Left renal cortex interstitium (tissue), 4 donors: ENCODE data around the gene TRAPPC6A. TPM values are rescaled to one million over a fixed set of nuclear protein-coding genes. Genes with fewer than 3 reads are reported as not detected.

ENCODE experiments used
- DNase-seq, 4 donors: peaks; one replicate each; pipeline ENCODE4 v3.0.0-alpha.2; 2013; ENCODE audit warnings: low read depth in 4 of 4, low spot score in 2 of 4, missing footprints in 1 of 4
- polyA plus RNA-seq, 4 donors: library from polyadenylated mRNA; unstranded; fragments of 120-200 nt; gene quantifications; one replicate each; pipeline ENCODE4 v1.2.1, GENCODE V29; 2013; ENCODE audit not compliant: insufficient read length in 4 of 4

Gene TRAPPC6A, protein sequence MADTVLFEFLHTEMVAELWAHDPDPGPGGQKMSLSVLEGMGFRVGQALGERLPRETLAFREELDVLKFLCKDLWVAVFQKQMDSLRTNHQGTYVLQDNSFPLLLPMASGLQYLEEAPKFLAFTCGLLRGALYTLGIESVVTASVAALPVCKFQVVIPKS
- polyA plus RNA-seq = 10 to 100 TPM; 32.7 to 51.4 (median 44.5) TPM

DNA sequence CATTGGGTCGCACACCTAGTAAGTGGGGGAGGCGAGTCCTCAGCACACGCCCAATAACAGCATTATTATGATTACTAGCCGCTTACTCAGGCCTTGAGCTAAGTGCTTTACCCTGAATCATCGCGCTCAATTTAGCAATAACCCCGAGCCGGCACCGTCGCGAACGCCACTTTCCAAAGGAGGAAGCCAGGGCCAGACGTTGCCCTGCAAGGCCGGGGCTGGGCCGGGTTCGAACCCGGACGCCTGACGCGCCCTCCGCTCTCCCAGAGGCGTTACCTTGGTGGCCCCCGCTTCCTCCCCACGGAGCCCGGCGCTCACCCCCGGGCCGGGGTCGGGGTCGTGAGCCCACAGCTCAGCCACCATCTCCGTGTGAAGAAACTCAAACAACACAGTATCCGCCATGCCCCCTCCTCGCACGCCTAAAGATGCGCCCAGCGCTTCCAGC lies at the start of gene TRAPPC6A:
TRAPPC6A (minus strand) TSS at position 421 of the 445 bp plus-strand sequence; CDS start at position 402, 19 bp downstream.
- DNase-seq = no peak

DNA sequence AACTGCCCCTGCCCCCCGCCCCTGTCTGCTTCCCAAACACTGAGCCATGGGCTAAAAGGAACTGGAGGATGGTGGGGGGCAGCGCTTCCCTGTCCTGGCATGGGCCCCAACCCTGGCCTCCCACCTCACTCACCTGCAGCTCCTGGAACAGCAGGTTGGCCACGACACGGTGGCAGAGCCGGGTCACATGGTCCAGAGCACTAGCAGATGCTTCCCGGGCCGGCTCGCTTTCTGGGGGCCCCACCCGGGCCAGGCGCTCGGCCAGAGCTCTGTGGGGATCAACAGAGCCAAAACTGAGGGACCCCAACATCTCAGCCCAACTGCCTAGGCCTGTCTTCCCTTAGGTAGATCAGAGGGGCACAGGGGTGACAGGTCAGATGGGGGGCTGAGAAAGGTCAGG lies 46.6 kb upstream of the TRAPPC6A start:
- no peak for DNase-seq

DNA sequence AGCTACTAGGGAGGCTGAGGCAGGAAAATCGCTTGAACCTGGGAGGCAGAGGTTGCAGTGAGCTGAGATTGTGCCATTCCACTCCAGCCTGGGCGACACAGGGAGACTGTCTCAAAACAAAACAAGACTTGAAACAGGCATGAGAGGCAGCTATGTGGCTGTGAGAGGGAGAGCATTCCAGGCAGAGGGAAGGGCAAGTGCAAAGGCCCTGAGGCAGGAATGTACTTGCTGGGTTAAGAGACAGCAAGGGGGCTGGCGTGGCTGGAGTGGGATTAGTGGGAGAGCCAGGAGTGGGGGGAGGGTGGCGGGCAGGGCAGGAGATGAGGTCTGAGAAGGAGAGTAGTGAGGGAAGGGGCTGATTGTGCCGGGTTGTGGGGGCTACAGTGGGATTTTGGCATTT lies 45.8 kb upstream of the TRAPPC6A start:
- no peak for DNase-seq

DNA sequence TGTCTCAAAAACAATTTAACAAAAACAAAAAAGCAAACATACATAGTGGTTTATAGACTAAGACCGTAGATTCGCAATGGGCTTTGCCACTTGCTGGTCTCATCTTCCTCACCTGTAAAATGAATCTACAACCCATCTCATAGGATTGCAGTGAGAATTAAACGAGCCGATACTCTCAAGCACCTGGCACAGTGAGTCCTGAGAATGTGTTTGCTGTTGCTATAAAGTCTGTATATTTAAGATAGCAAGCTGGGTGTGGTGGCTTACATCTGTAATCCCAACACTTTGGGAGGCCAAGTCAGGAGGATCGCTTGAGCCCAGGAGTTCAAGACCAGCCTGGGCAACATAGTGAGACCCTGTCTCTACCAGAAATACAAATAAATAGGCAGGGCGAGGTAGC lies 44.7 kb upstream of the TRAPPC6A start:
- no peak for DNase-seq

DNA sequence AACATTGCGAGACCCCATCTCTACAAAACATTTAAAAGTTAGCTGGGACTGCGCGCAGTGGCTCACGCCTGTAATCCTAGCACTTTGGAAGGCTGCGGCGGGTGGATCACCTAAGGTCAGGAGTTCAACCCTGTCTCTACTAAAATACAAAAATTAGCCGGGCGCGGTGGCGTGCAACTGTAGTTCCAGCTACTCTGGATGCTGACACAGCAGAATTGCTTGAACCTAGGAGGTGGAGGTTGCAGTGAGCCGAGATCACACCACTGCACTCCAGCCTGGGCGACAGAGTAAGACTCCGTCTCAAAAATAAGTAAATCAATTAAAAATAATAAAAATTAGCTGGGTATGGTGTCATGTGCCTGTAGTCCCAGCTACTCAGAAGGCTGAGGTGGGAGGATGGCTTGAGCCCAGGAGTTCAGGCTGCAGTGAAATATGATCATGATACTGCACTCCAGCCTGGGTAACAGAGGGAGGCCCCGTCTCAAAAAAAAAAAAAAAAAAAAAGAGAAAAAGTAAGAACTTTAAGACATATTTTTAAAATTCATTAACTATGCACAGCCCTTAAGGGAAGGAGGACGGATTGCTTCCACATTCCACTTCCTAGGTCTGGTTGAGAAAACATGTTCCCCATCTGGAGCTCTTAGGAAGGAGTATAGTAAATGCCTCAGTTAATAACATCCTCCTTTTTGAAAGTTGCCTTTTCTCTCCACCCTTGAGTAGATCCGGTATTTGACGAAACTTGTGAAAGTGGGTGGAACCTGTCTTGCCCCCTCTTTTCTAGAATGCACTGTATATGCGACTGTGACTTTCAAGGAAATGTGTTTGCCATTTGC lies 41.1 kb upstream of the TRAPPC6A start:
- DNase-seq = no peak

DNA sequence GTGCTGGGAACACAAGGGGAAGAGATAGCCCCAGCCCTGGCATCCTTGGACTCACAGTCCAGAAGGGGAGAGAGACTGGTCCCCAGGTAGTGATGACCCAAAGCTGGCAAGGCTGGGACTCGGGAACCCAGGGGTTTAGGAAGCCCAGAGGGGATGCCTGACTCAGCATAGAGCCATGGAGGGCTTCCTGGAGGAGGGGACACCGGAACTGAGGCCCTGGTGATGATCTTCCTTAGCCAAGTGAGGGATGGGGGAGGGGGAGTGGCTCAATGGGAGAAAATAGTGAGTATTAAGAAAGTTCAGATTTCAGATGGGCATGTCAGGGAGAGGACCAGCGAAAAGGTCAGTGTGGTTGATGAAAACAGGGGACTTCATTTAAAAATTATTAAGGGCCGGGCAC lies 40.4 kb upstream of the TRAPPC6A start:
- no peak for DNase-seq

DNA sequence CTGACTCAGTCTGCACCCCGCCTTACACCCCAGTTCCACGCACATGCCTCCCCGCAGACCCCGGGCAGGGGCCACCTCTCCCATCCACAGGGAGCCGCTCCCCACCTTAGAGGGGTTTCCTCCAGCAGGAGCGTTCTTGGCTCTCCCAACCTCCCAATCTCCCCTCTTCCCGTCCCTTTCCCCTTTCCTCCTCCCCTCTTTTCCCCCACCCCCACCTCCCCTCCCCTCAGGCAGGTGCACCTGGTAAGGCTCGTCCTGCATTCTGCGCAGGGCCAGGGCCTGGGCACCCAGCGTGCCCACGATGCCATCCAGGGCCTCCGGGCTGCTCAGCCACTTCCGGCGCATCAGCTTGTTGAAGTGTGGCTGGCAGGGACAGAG lies 39.9 kb upstream of the TRAPPC6A start:
- no peak for DNase-seq

DNA sequence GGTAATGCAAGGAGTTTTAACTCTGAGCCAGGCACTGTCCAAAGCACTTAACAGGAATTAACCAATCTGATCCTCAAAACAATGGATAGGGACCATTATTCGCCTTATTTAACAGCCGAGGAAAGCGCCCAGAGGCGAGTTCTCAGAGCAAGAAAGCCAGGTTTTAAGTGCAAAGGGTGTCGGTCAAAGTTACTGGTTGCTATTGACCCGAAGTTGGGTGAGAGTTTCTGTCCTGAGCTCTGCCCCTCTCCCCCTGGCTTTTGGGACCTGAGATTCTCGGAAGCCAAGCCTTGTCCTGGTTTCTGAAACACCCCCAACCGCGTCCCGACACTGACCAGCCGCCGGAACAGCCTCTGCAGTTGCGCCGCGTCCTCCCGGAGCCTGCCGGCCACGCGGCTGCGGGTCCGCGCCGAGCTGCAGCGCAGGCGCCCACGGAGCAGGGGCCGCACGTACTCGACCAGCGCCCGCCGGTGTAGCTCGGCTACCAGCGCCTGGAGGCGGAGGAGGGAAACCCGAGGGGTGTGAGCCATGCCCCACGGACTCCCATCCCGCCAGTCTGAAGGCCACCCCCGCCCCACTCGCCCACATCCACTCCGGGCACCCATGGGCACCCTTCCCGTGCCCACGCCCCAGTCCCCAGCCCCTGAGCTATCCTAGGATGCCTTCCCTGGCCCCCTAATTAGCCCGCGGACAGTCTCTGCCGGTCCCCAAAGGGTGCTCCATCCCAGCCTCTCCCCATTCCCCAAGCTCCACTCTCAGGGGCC lies 39.3 kb upstream of the TRAPPC6A start:
- DNase-seq = no peak

DNA sequence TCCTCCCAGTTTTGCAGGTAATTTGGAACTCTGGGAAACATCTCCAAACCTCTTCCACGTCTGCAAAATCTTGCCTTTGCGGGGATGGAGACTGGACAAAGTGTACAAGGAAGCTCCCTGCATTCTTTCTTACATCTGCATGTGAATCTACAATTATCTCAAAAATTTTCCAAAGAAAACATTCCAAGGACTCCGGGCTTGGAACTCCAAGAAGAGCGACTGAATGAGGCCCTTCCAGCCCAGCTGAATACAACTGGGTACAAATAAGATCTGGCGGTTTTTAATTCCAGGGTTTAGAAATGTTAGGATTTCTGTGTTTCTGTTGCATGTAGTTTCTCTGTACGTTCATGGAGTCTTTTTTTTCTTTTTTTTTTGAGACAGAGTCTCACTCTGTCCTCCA lies 38.6 kb upstream of the TRAPPC6A start:
- no peak for DNase-seq

DNA sequence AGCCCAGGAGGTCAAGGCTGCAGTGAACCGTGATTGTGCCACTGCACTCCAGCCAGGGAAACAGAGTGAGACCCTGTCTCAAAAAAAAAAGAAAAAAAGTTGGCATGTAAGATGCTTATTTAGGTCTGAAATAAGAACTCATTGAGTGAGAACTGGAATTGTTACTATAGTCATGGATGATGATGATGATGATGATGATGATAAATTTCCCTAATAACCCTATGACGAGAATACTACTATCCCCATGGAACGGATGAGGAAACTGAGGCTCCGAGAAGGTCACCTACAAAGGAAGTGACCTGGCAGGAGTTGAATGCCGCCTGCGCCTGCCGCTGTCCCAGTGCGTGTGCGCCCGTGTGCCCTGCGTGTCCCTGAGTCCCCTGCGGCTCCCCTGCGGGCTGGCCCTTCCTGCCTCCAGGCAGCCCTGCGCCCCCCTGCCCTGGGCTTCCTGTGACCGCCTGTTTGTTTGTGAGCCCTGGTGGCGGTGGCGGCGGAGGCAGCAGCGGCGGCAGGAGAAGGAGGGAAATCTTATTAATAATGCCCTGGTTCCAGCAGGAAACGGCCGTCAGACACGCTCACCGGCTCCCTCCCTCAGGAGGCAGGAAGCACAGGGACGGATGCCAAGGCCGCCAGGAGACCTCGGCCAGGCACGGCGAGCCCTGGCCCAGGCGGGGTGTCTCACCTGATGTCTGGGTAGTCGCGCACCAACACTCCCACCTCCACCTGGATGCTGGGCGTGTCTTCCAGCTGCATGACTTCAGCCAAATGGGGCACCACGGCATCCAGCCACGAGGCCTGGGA lies 37.6 kb upstream of the TRAPPC6A start:
- no peak for DNase-seq

DNA sequence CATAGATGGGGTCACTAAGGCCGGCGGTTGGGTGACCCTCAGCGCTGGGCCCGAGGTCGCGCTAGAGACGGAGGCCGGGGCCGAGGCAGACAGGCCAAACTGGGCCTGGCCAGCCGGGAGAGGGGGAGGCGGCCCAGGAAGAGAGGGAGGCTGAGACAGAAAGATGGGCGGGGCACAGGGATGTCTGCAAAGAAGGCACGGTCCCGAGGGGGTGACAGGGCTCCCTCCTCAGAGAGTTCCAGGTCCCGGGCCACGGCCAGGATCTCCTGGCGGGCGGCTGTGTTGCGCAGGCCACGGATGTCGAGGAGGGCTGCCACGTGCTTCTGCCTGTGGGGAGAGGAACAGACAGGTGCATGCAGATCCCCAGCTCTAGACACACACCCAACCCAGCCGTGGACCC lies 35.0 kb upstream of the TRAPPC6A start:
- DNase-seq = no peak

DNA sequence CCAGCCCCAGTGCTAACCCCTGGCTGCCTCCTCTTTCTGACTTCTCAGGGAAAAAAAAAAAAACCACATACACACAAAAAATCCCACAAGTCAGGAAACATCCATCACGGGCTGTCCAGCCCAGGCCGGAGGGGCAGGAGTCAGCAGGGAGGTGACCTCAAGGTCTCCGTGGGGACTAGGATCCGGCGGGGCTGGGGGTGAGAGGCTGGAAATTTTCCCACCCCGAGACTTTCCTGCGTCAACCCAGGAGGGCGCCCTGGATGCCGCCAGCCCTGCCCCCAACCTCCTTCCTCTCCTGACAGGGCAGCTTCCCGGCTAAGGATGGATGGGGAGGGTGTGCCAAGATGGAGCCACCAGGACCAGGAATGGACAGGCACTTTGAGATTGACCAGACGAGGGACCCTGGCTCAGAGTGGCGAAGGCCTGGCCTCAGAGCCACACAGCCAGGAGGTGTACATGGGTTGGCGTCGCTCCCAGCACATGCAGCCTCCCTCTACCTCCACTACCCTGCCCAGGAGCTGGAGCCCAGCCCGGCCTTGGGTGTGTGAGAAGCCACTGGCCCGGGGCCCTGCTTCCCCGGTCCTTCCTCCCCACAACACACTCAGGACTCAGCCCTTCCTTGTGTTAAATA lies 33.8 kb upstream of the TRAPPC6A start:
- no peak for DNase-seq

DNA sequence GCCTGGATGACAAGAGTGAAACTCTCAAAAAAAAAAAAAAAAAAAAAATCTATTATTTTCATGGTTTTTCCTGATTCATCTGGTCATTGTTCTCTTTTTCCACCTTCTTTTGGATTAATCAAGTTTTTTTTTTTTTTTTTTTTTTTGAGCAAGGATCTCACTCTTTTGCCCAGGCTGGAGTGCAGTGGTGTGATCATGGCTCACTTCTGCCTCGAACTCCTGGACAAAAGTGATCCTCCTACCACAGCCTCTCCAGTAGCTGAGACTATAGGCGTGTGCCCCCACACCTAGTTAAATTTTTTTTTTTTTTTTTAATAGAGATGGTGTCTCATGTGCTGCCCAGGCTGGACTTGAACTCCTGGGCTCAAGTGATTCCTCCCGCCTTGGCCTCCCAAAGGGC lies 28.3 kb upstream of the TRAPPC6A start:
- DNase-seq = no peak

DNA sequence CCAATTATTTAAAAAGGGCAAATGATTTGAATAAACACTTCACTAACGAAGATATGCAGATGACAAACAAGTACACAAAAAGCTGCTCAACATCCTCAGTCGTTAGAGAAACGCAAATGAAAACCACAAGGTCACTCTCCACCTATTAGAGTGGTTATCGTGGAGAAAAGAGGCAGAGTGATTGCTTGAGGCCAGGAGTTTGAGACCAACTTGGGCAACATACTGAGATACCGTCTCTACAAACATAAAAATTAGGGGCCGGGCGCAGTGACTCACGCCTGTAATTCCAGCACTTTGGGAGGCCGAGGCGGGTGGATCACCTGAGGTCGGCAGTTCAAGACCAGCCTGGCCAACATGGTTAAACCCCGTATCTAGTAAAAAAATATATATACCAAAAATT lies 27.8 kb upstream of the TRAPPC6A start:
- no peak for DNase-seq

DNA sequence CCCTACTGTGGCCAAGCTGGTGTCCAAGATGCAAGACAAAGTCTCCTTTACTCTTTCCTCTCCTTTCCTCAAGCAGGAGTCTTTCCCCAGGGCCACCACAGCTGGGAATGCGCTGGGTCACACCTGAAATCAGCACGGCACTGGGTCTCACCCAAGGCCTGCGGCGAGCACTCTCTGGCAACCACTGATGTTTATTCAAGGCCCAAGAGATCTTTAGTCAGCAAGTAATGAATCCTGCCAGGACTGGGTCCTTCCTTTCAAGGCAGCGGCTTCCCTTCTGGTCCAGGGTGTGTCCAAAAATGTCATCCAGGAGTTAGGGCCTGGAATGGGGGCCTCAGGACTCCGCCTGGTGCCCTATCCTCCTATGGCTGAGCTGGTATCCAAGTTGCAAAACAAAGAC lies 24.6 kb upstream of the TRAPPC6A start:
- DNase-seq = no peak

DNA sequence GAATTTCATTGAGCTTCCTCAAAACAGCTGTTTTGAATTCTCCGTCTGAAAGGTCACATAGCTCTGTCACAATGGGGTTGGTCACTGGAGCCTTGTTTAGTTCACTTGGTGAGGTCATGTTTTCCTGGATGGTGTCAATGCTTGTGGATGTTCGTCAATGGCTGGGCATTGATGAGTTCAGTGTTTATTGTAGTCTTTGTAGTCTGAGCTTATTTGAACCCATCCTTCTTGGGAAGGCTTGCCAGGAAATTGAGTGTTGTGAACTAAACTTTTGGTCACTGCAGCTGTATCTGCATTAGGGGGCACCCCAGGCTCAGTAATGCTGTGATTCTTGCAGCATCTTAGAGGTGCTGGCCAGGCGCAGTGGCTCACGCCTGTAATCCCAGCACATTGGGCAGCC lies 22.5 kb upstream of the TRAPPC6A start:
- DNase-seq = no peak

DNA sequence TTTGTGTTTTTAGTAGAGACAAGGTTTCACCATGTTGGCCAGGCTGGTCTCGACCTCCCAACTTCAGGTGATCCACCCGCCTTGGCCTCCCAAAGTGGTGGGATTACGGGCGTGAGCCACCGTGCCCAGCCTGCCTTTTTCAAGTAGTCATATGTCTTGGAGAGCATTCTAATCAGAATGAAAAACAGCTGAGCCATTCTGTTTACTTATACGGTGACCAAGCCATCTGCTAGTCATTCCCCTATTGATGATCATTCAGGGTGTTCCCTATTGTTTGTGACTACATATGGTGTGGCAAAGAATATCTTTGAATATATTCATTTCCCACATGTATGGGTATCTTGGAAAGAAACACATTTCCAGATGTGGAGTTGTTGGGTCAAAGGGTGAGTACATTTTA lies 17.7 kb upstream of the TRAPPC6A start:
- no peak for DNase-seq

DNA sequence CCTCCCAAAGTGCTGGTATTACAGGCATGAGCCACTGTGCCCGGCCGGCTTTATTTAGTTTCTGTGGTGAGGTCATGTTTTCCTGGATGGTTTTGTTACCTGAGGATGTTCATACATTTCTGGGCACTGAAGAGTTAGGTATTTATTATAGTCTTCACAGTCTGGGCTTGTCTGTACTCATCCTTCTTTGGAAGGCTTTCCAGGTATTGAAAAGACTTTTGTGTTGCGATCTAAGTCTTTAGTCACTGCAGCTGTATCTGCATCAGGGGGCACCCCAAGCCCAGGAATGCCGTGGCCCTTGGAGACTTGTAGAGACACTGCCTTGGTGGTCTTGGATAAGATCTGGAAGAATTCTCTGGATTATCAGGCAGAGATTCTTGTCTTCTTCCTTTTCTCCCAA lies 13.3 kb upstream of the TRAPPC6A start:
- no peak for DNase-seq

DNA sequence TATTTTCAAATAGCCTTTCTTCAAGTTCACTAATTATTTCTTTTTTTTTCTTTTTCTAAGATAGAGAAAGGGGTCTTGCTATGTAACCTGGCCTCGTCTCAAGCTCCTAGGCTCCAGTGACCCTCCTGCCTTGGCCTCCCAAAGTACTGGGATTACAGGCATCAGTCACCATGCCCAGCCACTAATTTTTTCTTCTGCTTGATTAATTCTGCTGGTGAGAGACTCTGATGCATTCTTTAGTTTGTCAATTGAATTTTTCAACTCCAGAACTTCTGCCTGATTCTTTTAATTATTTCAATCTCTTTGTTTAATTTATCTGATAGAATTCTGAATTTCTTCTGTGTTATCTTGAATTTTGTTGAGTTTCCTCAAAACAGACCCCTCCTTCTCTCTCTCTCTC lies 11.9 kb upstream of the TRAPPC6A start:
- DNase-seq = no peak

DNA sequence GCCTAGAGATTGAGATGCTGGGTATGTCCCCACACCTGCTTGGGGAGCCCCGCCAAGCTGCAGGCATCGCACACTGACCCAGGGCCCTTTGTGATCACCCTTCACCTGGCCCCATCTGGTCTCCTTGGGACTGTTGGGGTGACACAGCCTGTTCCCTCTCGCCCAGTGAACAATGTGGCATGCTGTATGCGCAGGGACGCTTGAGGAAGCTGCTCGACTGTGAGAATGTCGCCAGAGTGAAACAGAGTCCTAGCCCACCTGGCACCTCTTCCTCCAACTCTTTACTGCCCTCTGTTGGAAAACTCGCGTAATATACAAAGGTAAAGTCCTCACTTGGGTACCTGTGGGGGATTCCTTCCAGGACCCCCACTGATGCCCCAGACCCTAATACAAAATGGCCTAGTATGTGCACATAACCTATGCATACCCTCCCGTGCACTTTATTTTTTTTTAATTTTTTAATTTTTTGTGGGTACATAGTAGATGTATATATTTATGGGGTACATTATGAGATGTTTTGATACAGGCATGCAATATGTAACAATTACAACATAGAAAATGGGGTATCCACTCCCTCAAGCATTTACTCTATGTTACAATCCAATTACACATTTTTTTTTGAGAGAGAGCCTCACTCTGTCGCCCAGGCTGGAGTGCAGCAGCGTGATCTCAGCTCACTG lies 9.5 kb upstream of the TRAPPC6A start:
- DNase-seq = no peak
